Esophagus muscularis mucosa (tissue), 4 donors: ENCODE measurements around the gene SCGB1C1. TPM values are rescaled to one million over a fixed set of nuclear protein-coding genes. Genes with fewer than 3 reads are reported as not detected.

Experiments used
- DNase-seq: peaks from one replicate; pipeline ENCODE4 v3.0.0-alpha.2; 2017; ENCODE audit errors: extremely low spot score
- H3K27ac ChIP-seq, 4 donors: fragments of 200-600 bp; sonication (generic); replicated peaks in 1 of 4; 1 replicate in 3 of 4; 2 replicates in 1 of 4; pipeline ENCODE4 v1.5.1; 2016 to 2019; ENCODE audit warnings: mild to moderate bottlenecking in 1 of 4
- H3K27me3 ChIP-seq, 4 donors: fragments of 200-600 bp; sonication (generic); one replicate each; pipeline versions ENCODE4 v1.5.1 to v1.6.0; 2016 to 2019
- H3K36me3 ChIP-seq, 4 donors: fragments of 200-600 bp; sonication (generic); one replicate each; pipeline ENCODE4 v1.5.1; 2016 to 2019
- H3K4me1 ChIP-seq, 4 donors: fragments of 200-600 bp; sonication (generic); one replicate each; pipeline ENCODE4 v1.5.1; 2016 to 2019
- H3K4me3 ChIP-seq, 4 donors: fragments of 200-600 bp; sonication (generic); 1 replicate in 2 of 4; 2 replicates in 2 of 4; pipeline ENCODE4 v1.5.1; 2016 to 2019; ENCODE audit warnings: mild to moderate bottlenecking in 4 of 4, moderate library complexity in 1 of 4
- H3K9me3 ChIP-seq, 4 donors: fragments of 200-600 bp; sonication (generic); 1 replicate in 3 of 4; 2 replicates in 1 of 4; pipeline ENCODE4 v1.5.1; 2016 to 2019
- CTCF ChIP-seq, 3 experiments: fragments of 200-600 bp in 2 of 3; fragments of 450-650 bp in 1 of 3; sonication (generic) in 2 of 3; IDR thresholded peaks; one replicate each; pipeline ENCODE4 v1.5.1; 2017 to 2019; ENCODE audit warnings: antibody characterized with exemption in 3 of 3, mild to moderate bottlenecking in 2 of 3, moderate library complexity in 1 of 3
- EP300 ChIP-seq: sonication (generic); formaldehyde crosslinking; IDR thresholded peaks from one replicate; pipeline ENCODE4 v1.6.1; 2017; ENCODE audit warnings: antibody characterized with exemption
- POLR2A ChIP-seq: fragments of 450-650 bp; IDR thresholded peaks from one replicate; pipeline ENCODE4 v1.6.1; 2017; ENCODE audit warnings: antibody characterized with exemption, moderate library complexity, mild to moderate bottlenecking, low read depth
- POLR2AphosphoS5 ChIP-seq, 2 donors: sonication (generic); formaldehyde crosslinking; IDR thresholded peaks; one replicate each; pipeline ENCODE4 v1.6.1; 2017; ENCODE audit warnings: antibody characterized with exemption in 2 of 2
- WGBS: methylation state at CpG from one replicate; pipeline ENCODE4 v1.1.5; 2018; 5-methylcytosine and 5-hydroxymethylcytosine counted together
- intact Hi-C: fragments of 100-400 bp; cut with DNase I; formaldehyde crosslinking; loops from one replicate; pipeline ENCODE4 v1.15.1; 2023
- total RNA-seq, 4 donors: library from RNA; depleted of rRNA; stranded (reverse); fragments of >200 nt; gene quantifications; one replicate each; pipeline versions ENCODE4 v1.1.0 to v1.2.1, GENCODE V29; 2016

The SCGB1C1 gene
- total RNA-seq, 4 donors from 2014 or later: not detected

- DNase-seq: no peak
- intact Hi-C loops: loop anchor here (10.0 kb wide), 1 partner anchor 156 kb away; the partner anchor contains the start of gene B4GALNT4
- H3K4me1 ChIP-seq: peaks cover 41 to 71% (median 53%) of the 10 kb centered on the region in 4 donors
Observed at GRCh38 chr11:208917-209260, 16.0 kb downstream of the SCGB1C1 start.

GRCh38 chr11:209275-210121 lies 16.6 kb downstream of the SCGB1C1 start:
- peaks cover 41 to 65% (median 47%) of the 10 kb centered on the region in 4 donors for H3K4me1 ChIP-seq

More at GRCh38 chr11:208917-209260, 16.0 kb downstream of the SCGB1C1 start:
- H3K27ac ChIP-seq: peak overlapping the region; percentile 96 to 99 (median 98)
- H3K9me3 ChIP-seq: no peaks in the 10 kb centered on the region
- H3K36me3 ChIP-seq: peaks cover 42 to 68% (median 63%) of the 10 kb centered on the region in 4 donors
- TF ChIP-seq EP300: no peak
- TF ChIP-seq POLR2AphosphoS5 (IDR thresholded peaks at IDR 0.05): no peak
- no peak for TF ChIP-seq CTCF (IDR thresholded peaks at IDR 0.05)
- peak overlapping the region; percentile 81 to 99 (median 86) for H3K4me3 ChIP-seq
- 0% methylated on average over 19 of the region's 26 CpGs for WGBS
- no peaks in the 10 kb centered on the region for H3K27me3 ChIP-seq

GRCh38 chr11:210122-210802 lies 17.4 kb downstream of the SCGB1C1 start:
- H3K36me3 ChIP-seq: peaks cover 49 to 68% (median 63%) of the 10 kb centered on the region in 4 donors
- TF ChIP-seq CTCF (IDR thresholded peaks at IDR 0.05) (no peak), POLR2A (no peak), POLR2AphosphoS5 (IDR thresholded peaks at IDR 0.05) (no peak), EP300 (no peak)
- WGBS: 85% methylated on average over 8 of the region's 9 CpGs
- intact Hi-C loops: no loop called here
- no peaks in the 10 kb centered on the region for H3K9me3 ChIP-seq
- DNase-seq: no peak
- H3K27me3 ChIP-seq: no peaks in the 10 kb centered on the region
- H3K4me3 ChIP-seq: peak overlapping the region; percentile 81 to 99 (median 86)
- peaks cover 37 to 57% (median 40%) of the 10 kb centered on the region in 4 donors for H3K4me1 ChIP-seq
- H3K27ac ChIP-seq: peak overlapping the region; percentile 96 to 99 (median 98)

More at GRCh38 chr11:209275-210121, 16.6 kb downstream of the SCGB1C1 start:
- Histone ChIP-seq H3K9me3 (no peaks in the 10 kb centered on the region), H3K27me3 (no peaks in the 10 kb centered on the region), H3K36me3 (peaks cover 48 to 68% (median 63%) of the 10 kb centered on the region in 4 donors), H3K27ac (peak overlapping the region; percentile 96 to 99 (median 98)), H3K4me3 (peak overlapping the region; percentile 81 to 99 (median 86))
- TF ChIP-seq POLR2AphosphoS5 (IDR thresholded peaks at IDR 0.05) (peak in 1 of 2 donors; percentile 9), EP300 (no peak)
- DNase-seq: no peak
- intact Hi-C loops: loop anchor here (10.0 kb wide), 1 partner anchor 155 kb away; the partner anchor contains the start of gene B4GALNT4
- WGBS: 64% methylated on average over 20 of the region's 29 CpGs

GRCh38 chr11:210803-211180 lies 17.9 kb downstream of the SCGB1C1 start:
- H3K27me3 ChIP-seq: no peaks in the 10 kb centered on the region
- whole genome bisulfite sequencing: 94% methylated on average over 5 of the region's 5 CpGs
- H3K36me3 ChIP-seq: peaks cover 49 to 68% (median 65%) of the 10 kb centered on the region in 4 donors
- intact Hi-C loops: no loop called here
- no peak overlapping the region for H3K4me3 ChIP-seq
- TF ChIP-seq POLR2A: no peak
- TF ChIP-seq POLR2AphosphoS5 (IDR thresholded peaks at IDR 0.05): no peak
- no peak for TF ChIP-seq EP300
- TF ChIP-seq CTCF (IDR thresholded peaks at IDR 0.05): no peak
- no peak for DNase-seq
- peaks cover 31 to 52% (median 35%) of the 10 kb centered on the region in 4 donors for H3K4me1 ChIP-seq
- H3K9me3 ChIP-seq: no peaks in the 10 kb centered on the region
- H3K27ac ChIP-seq: peak overlapping the region; percentile 96 to 99 (median 98)

GRCh38 chr11:211295-211694 lies 18.4 kb downstream of the SCGB1C1 start:
- Histone ChIP-seq H3K27me3 (no peaks in the 10 kb centered on the region), H3K27ac (peak overlapping the region; percentile 96 to 99 (median 98)), H3K4me3 (no peak overlapping the region), H3K36me3 (peaks cover 49 to 71% (median 70%) of the 10 kb centered on the region in 4 donors), H3K4me1 (peaks cover 26 to 47% (median 30%) of the 10 kb centered on the region in 4 donors), H3K9me3 (no peaks in the 10 kb centered on the region)
- TF ChIP-seq POLR2AphosphoS5 (IDR thresholded peaks at IDR 0.05) (no peak), POLR2A (no peak), EP300 (no peak), CTCF (IDR thresholded peaks at IDR 0.05) (no peak)
- DNase-seq: no peak
- intact Hi-C loops: no loop called here
- WGBS: 63% methylated on average over 3 of the region's 5 CpGs
